T-helper 17 cell (primary cell): ENCODE data around the gene XRCC5. TPM values are rescaled to one million over a fixed set of nuclear protein-coding genes. Genes with fewer than 3 reads are reported as not detected.

Source experiments
- ATAC-seq: fragments of 150-1000 bp; cut with Tn5 transposase; 2 replicates; pipeline ENCODE4 v1.10.0; 2021; ENCODE audit warnings: mild to moderate bottlenecking, moderate library complexity
- DNase-seq, 3 donors: peaks; one replicate each; pipeline versions ENCODE4 v3.0.0 to v3.0.0-alpha.2; 2020 to 2021
- H3K9me3 ChIP-seq: one replicate; pipeline ENCODE4 v1.7.0; 2013; ENCODE audit warnings: low read length, mild to moderate bottlenecking; ENCODE audit not compliant: control insufficient read depth, poor library complexity, severe bottlenecking
- H3K27ac Mint-ChIP-seq: one replicate; pipeline ENCODE4 v1.8.0; 2022; ENCODE audit warnings: mild to moderate bottlenecking, moderate library complexity, mixed read lengths
- H3K27me3 Mint-ChIP-seq: one replicate; pipeline ENCODE4 v1.8.0; 2022; ENCODE audit warnings: mixed read lengths
- H3K36me3 Mint-ChIP-seq: one replicate; pipeline ENCODE4 v1.8.0; 2022; ENCODE audit warnings: low read depth, mixed read lengths
- H3K4me1 Mint-ChIP-seq: one replicate; pipeline ENCODE4 v1.8.0; 2022; ENCODE audit warnings: mild to moderate bottlenecking, mixed read lengths
- H3K4me3 Mint-ChIP-seq: one replicate; pipeline ENCODE4 v1.8.0; 2022; ENCODE audit warnings: mild to moderate bottlenecking, moderate library complexity, mixed read lengths
- total RNA-seq, 4 donors: library from RNA in 2 of 4; stranded (reverse) in 2 of 4; gene quantifications; one replicate each; pipeline ENCODE4 v1.2.3 and lab custom pipeline; 2022 to 2026

XRCC5 gene
- total RNA-seq, 2 donors from 2014 or later = 151 to 161 TPM

- H3K27me3 Mint-ChIP-seq = no peaks in the 10 kb centered on the region
- no peak for DNase-seq
- H3K36me3 Mint-ChIP-seq = peaks cover 11% of the 10 kb centered on the region
- H3K4me3 Mint-ChIP-seq = no peak overlapping the region
- no peaks in the 10 kb centered on the region for H3K9me3 ChIP-seq
- no peak overlapping the region for H3K27ac Mint-ChIP-seq
- no peak for ATAC-seq
- no peaks in the 10 kb centered on the region for H3K4me1 Mint-ChIP-seq
Observed at GRCh38 chr2:216098421-216099334, 10.5 kb upstream of the XRCC5 start.

GRCh38 chr2:216101109-216101508 lies 8.0 kb upstream of the XRCC5 start:
- no peaks in the 10 kb centered on the region for H3K27me3 Mint-ChIP-seq
- H3K9me3 ChIP-seq = no peaks in the 10 kb centered on the region
- H3K4me1 Mint-ChIP-seq = no peaks in the 10 kb centered on the region
- peaks cover 11% of the 10 kb centered on the region for H3K36me3 Mint-ChIP-seq
- DNase-seq (no peak), ATAC-seq (no peak)
- no peak overlapping the region for H3K27ac Mint-ChIP-seq
- no peak overlapping the region for H3K4me3 Mint-ChIP-seq

GRCh38 chr2:216103213-216103612 lies 5.9 kb upstream of the XRCC5 start:
- no peak overlapping the region for H3K4me3 Mint-ChIP-seq
- DNase-seq = no peak
- peaks cover 11% of the 10 kb centered on the region for H3K36me3 Mint-ChIP-seq
- H3K9me3 ChIP-seq = no peaks in the 10 kb centered on the region
- H3K4me1 Mint-ChIP-seq = no peaks in the 10 kb centered on the region
- no peaks in the 10 kb centered on the region for H3K27me3 Mint-ChIP-seq
- H3K27ac Mint-ChIP-seq = no peak overlapping the region
- ATAC-seq = no peak

- no peaks in the 10 kb centered on the region for H3K9me3 ChIP-seq
- peak overlapping the region; percentile 24 for H3K27ac Mint-ChIP-seq
- no peak overlapping the region for H3K4me3 Mint-ChIP-seq
- DNase-seq (no peak), ATAC-seq (no peak)
- H3K27me3 Mint-ChIP-seq = no peaks in the 10 kb centered on the region
- H3K4me1 Mint-ChIP-seq = peaks cover 9% of the 10 kb centered on the region
- peaks cover 13% of the 10 kb centered on the region for H3K36me3 Mint-ChIP-seq
Observed at GRCh38 chr2:216104691-216105090, 4.5 kb upstream of the XRCC5 start.

- peaks cover 16% of the 10 kb centered on the region for H3K4me1 Mint-ChIP-seq
- no peaks in the 10 kb centered on the region for H3K27me3 Mint-ChIP-seq
- H3K9me3 ChIP-seq = no peaks in the 10 kb centered on the region
- H3K27ac Mint-ChIP-seq = no peak overlapping the region
- no peak overlapping the region for H3K4me3 Mint-ChIP-seq
- peaks cover 6% of the 10 kb centered on the region for H3K36me3 Mint-ChIP-seq
- DNase-seq (no peak), ATAC-seq (no peak)
Observed at GRCh38 chr2:216107320-216107719, 1.8 kb upstream of the XRCC5 start.

- H3K4me3 Mint-ChIP-seq = no peak overlapping the region
- H3K4me1 Mint-ChIP-seq = peaks cover 20% of the 10 kb centered on the region
- ATAC-seq (no peak), DNase-seq (no peak)
- no peaks in the 10 kb centered on the region for H3K9me3 ChIP-seq
- H3K27ac Mint-ChIP-seq = no peak overlapping the region
- peaks cover 6% of the 10 kb centered on the region for H3K36me3 Mint-ChIP-seq
- no peaks in the 10 kb centered on the region for H3K27me3 Mint-ChIP-seq
Observed at GRCh38 chr2:216107760-216108159, 1.4 kb upstream of the XRCC5 start.

GRCh38 chr2:216108310-216108966 lies 710 bp upstream of the XRCC5 start:
- peaks cover 6% of the 10 kb centered on the region for H3K36me3 Mint-ChIP-seq
- peak overlapping the region; percentile 100 for H3K4me3 Mint-ChIP-seq
- peak overlapping the region; percentile 100 for H3K27ac Mint-ChIP-seq
- DNase-seq = no peak
- no peaks in the 10 kb centered on the region for H3K9me3 ChIP-seq
- ATAC-seq = no peak
- H3K4me1 Mint-ChIP-seq = peaks cover 26% of the 10 kb centered on the region
- H3K27me3 Mint-ChIP-seq = no peaks in the 10 kb centered on the region

- H3K36me3 Mint-ChIP-seq = peaks cover 9% of the 10 kb centered on the region
- no peaks in the 10 kb centered on the region for H3K27me3 Mint-ChIP-seq
- ATAC-seq = no peak
- H3K9me3 ChIP-seq = no peaks in the 10 kb centered on the region
- H3K4me3 Mint-ChIP-seq = peak overlapping the region; percentile 100
- no peak for DNase-seq
- H3K4me1 Mint-ChIP-seq = peaks cover 40% of the 10 kb centered on the region
- H3K27ac Mint-ChIP-seq = peak overlapping the region; percentile 100
Observed at GRCh38 chr2:216109962-216110614, 940 bp downstream of the XRCC5 start.

GRCh38 chr2:216110620-216111019 lies 1.5 kb downstream of the XRCC5 start:
- no peaks in the 10 kb centered on the region for H3K27me3 Mint-ChIP-seq
- H3K36me3 Mint-ChIP-seq = peaks cover 9% of the 10 kb centered on the region
- no peaks in the 10 kb centered on the region for H3K9me3 ChIP-seq
- peak overlapping the region; percentile 100 for H3K4me3 Mint-ChIP-seq
- DNase-seq (no peak), ATAC-seq (no peak)
- peaks cover 43% of the 10 kb centered on the region for H3K4me1 Mint-ChIP-seq
- H3K27ac Mint-ChIP-seq = peak overlapping the region; percentile 100

GRCh38 chr2:216111122-216111521 lies 2.0 kb downstream of the XRCC5 start:
- Mint-ChIP-seq H3K36me3 (peaks cover 9% of the 10 kb centered on the region), H3K4me3 (no peak overlapping the region), H3K27me3 (no peaks in the 10 kb centered on the region), H3K27ac (peak overlapping the region; percentile 100), H3K4me1 (peaks cover 45% of the 10 kb centered on the region)
- ATAC-seq = no peak
- H3K9me3 ChIP-seq = no peaks in the 10 kb centered on the region
- DNase-seq = no peak

- H3K4me3 Mint-ChIP-seq = peak overlapping the region; percentile 33
- ATAC-seq = no peak
- H3K9me3 ChIP-seq = no peaks in the 10 kb centered on the region
- no peaks in the 10 kb centered on the region for H3K27me3 Mint-ChIP-seq
- H3K27ac Mint-ChIP-seq = peak overlapping the region; percentile 100
- H3K36me3 Mint-ChIP-seq = peaks cover 11% of the 10 kb centered on the region
- H3K4me1 Mint-ChIP-seq = peaks cover 56% of the 10 kb centered on the region
- DNase-seq = no peak
Observed at GRCh38 chr2:216112926-216113325, 3.8 kb downstream of the XRCC5 start.

- Mint-ChIP-seq H3K36me3 (peaks cover 11% of the 10 kb centered on the region), H3K4me3 (no peak overlapping the region), H3K4me1 (peaks cover 60% of the 10 kb centered on the region), H3K27me3 (no peaks in the 10 kb centered on the region), H3K27ac (peak overlapping the region; percentile 95)
- DNase-seq (no peak), ATAC-seq (no peak)
- no peaks in the 10 kb centered on the region for H3K9me3 ChIP-seq
Observed at GRCh38 chr2:216113572-216113971, 4.4 kb downstream of the XRCC5 start.

- H3K27ac Mint-ChIP-seq = peak overlapping the region; percentile 95
- H3K4me3 Mint-ChIP-seq = peak overlapping the region; percentile 89
- H3K36me3 Mint-ChIP-seq = peaks cover 8% of the 10 kb centered on the region
- H3K9me3 ChIP-seq = no peaks in the 10 kb centered on the region
- no peaks in the 10 kb centered on the region for H3K27me3 Mint-ChIP-seq
- ATAC-seq = no peak
- peaks cover 56% of the 10 kb centered on the region for H3K4me1 Mint-ChIP-seq
- DNase-seq = no peak
Observed at GRCh38 chr2:216114382-216114713, 5.2 kb downstream of the XRCC5 start.
